ENCODE results near the gene FSIP1. TPM values are rescaled to one million over a fixed set of nuclear protein-coding genes. Genes with fewer than 3 reads are reported as not detected.

Gene FSIP1
- total RNA-seq, 1 donor from 2014 or later: 0.41 TPM

GRCh38 chr15:39690881-39691634 lies 91.6 kb downstream of the FSIP1 start:
- peaks cover 4% of the 10 kb centered on the region for H3K4me1 Mint-ChIP-seq (ENCODE audit: unreplicated experiment)
- TF ChIP-seq CTCF (IDR thresholded peaks at IDR 0.05; ENCODE audit: unreplicated experiment): no peak
- DNase-seq (ENCODE audit: low spot score): no peak
- no peaks in the 10 kb centered on the region for H3K9me3 Mint-ChIP-seq (ENCODE audit: unreplicated experiment)
- no peak overlapping the region for H3K4me3 Mint-ChIP-seq (ENCODE audit: unreplicated experiment)
- H3K27ac Mint-ChIP-seq (ENCODE audit: unreplicated experiment): no peak overlapping the region
- H3K36me3 Mint-ChIP-seq (ENCODE audit: low read depth, unreplicated experiment): no peaks in the 10 kb centered on the region
- peaks cover 1% of the 10 kb centered on the region for H3K27me3 Mint-ChIP-seq (ENCODE audit: unreplicated experiment)

GRCh38 chr15:39687965-39688364 lies 94.7 kb downstream of the FSIP1 start:
- peaks cover 4% of the 10 kb centered on the region for H3K4me1 Mint-ChIP-seq (ENCODE audit: unreplicated experiment)

GRCh38 chr15:39685999-39686613 lies 96.5 kb downstream of the FSIP1 start:
- Mint-ChIP-seq H3K27me3 (ENCODE audit: unreplicated experiment) (peaks cover 1% of the 10 kb centered on the region), H3K9me3 (ENCODE audit: unreplicated experiment) (no peaks in the 10 kb centered on the region), H3K4me3 (ENCODE audit: unreplicated experiment) (no peak overlapping the region), H3K36me3 (ENCODE audit: low read depth, unreplicated experiment) (no peaks in the 10 kb centered on the region), H3K27ac (ENCODE audit: unreplicated experiment) (no peak overlapping the region), H3K4me1 (ENCODE audit: unreplicated experiment) (peaks cover 4% of the 10 kb centered on the region)
- peak; percentile 44 for DNase-seq (ENCODE audit: low spot score)
- peak; percentile 87 for TF ChIP-seq CTCF (IDR thresholded peaks at IDR 0.05; ENCODE audit: unreplicated experiment)

More at GRCh38 chr15:39687965-39688364, 94.7 kb downstream of the FSIP1 start:
- Mint-ChIP-seq H3K27ac (ENCODE audit: unreplicated experiment) (no peak overlapping the region), H3K9me3 (ENCODE audit: unreplicated experiment) (no peaks in the 10 kb centered on the region), H3K36me3 (ENCODE audit: low read depth, unreplicated experiment) (no peaks in the 10 kb centered on the region), H3K4me3 (ENCODE audit: unreplicated experiment) (no peak overlapping the region), H3K27me3 (ENCODE audit: unreplicated experiment) (peaks cover 1% of the 10 kb centered on the region)
- TF ChIP-seq CTCF (IDR thresholded peaks at IDR 0.05; ENCODE audit: unreplicated experiment): no peak
- DNase-seq (ENCODE audit: low spot score): no peak

DNA sequence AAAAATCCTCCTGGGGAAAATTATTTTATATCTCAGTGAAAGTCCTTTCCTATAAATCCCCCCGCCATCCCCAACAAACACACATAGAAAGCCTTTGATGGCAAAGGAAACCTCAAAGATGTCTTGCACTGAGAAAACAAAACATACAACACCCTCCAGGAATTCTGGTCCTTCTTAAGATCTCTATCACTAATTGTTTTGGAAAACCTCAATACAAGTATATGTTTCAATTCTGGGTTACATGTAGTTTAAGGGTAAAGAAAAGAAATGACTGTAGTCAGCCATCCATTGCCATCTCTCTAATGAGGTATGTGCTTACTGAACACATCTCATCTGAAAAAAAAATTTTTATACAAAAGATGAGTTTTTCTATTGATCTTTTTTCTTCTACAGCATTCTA lies 97.3 kb downstream of the FSIP1 start:
- H3K27me3 Mint-ChIP-seq (ENCODE audit: unreplicated experiment): peaks cover 1% of the 10 kb centered on the region
- no peak for DNase-seq (ENCODE audit: low spot score)
- no peak overlapping the region for H3K27ac Mint-ChIP-seq (ENCODE audit: unreplicated experiment)
- no peak overlapping the region for H3K4me3 Mint-ChIP-seq (ENCODE audit: unreplicated experiment)
- H3K4me1 Mint-ChIP-seq (ENCODE audit: unreplicated experiment): peaks cover 3% of the 10 kb centered on the region
- H3K36me3 Mint-ChIP-seq (ENCODE audit: low read depth, unreplicated experiment): no peaks in the 10 kb centered on the region
- TF ChIP-seq CTCF (IDR thresholded peaks at IDR 0.05; ENCODE audit: unreplicated experiment): no peak
- H3K9me3 Mint-ChIP-seq (ENCODE audit: unreplicated experiment): no peaks in the 10 kb centered on the region

DNA sequence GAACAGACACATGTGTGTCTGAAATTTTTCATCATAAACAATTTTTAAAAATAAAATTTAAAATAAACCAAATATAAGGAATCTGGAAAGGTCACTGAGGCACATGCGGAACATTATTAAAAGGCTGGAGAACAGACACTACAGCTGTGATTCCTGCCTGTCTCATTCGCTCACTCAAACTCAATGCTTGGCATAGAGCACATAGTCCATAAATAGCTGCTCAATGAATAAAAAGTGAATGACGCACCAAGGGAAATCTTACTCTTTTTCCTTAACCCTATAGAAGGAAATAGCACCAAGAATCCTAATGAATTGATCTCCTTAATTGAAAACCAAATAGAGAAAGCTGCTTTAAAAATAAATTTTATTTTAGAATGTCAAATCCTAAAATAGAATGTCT lies 98.4 kb downstream of the FSIP1 start:
- DNase-seq (ENCODE audit: low spot score): no peak
- Mint-ChIP-seq H3K27me3 (ENCODE audit: unreplicated experiment) (no peaks in the 10 kb centered on the region), H3K4me1 (ENCODE audit: unreplicated experiment) (no peaks in the 10 kb centered on the region), H3K36me3 (ENCODE audit: low read depth, unreplicated experiment) (no peaks in the 10 kb centered on the region), H3K27ac (ENCODE audit: unreplicated experiment) (no peak overlapping the region), H3K4me3 (ENCODE audit: unreplicated experiment) (no peak overlapping the region), H3K9me3 (ENCODE audit: unreplicated experiment) (no peaks in the 10 kb centered on the region)
- TF ChIP-seq CTCF (IDR thresholded peaks at IDR 0.05; ENCODE audit: unreplicated experiment): no peak
